Activated CD8-positive, alpha-beta memory T cell treated with anti-CD3 and anti-CD28 coated beads for 48 hours (primary cell): ENCODE results near the gene ZNF423.

ENCODE experiments used
- DNase-seq, 3 experiments: peaks; one replicate each; pipeline ENCODE4 v3.0.0-alpha.2; 2020; ENCODE audit warnings: low read depth in 2 of 3, low spot score in 2 of 3

Gene ZNF423

DNA sequence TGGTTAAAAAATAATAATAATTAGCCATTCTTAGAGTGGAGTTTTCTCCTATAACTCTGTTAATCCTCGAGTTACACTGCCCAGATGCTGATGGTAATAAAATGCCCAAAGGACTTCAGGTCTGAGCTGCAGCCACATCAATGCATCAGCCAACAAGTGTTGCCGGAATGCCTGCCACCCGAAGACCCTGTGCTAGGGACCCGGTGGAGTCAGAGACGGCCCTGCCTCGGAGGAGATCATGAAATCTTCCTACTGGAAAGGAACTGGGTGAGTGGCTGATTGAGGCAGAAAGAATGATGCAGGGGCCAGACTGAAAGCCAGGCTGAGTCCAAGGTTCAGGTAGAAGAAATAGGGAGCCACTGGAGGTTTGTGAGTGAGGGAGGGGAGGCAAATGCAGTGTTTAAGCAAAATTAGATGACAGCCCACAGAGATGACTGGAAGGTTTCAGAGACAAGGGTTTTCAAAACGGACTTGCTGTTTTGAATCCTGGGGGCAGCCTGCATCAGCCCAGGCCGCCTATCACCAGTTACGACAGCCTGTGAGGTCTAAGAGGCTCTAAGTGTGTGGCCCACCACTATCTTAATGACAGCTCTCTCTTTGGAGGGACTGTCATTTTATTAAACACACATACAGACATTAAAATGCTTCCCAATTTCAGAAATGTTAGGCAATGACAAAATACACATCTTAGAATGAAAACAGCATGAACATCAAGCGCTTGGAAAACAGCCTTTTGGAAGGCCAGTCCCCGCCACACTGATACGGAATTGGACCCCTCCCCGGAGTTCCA lies 100.0 kb downstream of the ZNF423 start:
- DNase-seq, result no peak

DNA sequence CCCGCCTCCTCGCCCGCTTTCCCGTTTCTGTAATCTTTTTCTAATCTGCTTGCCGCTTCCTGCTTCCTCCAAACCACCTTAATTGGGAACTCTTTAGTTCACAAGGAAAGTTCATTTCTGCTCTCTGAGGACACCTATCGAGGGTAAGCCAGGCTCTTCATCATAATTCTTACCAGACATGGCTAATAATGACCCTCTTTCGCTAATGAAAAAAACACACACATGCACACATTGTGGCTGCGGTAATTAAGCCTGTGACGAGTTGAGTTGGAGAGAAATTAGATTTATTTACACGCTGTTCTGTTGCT lies 100.6 kb downstream of the ZNF423 start:
- DNase-seq, result no peak

DNA sequence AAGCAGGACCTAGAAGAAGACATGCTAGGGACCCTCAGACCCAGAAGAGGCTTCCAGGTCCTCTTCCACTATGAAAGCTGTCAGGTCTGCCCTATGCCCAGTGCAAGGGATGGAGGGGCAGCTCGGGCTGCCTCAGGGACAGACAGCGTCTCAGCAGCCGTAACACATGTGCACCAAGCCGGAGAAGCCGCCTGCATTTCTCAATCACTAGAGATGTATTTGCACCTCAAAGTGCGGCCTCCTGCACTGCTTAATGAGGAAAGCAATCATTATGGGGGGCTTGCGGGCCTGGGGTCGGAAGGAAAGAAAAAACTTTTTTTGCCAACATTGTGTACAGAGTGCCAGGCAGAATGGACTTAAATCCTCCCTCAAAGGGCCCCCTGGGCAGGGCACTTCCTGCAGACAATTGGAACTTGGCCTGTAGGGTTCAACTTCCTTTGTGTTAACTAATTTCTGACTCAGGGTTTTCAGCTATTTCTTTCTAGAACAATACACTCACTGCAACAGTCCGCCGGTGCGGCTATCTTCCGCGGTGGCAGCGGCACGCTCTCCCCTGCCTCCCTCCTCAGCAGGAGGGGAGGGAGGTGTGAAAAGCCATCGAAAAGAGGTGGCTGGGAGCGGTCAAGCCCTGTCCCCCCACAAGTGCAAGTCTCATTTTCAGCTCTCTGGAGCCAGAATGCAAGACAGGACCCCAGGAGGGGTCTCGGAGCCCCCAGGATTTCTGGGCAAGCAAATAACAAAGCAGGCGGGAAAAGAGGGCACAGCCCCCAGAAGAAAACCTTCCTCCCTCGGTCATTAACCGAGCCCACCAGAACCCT lies 101.2 kb downstream of the ZNF423 start:
- no peak for DNase-seq

DNA sequence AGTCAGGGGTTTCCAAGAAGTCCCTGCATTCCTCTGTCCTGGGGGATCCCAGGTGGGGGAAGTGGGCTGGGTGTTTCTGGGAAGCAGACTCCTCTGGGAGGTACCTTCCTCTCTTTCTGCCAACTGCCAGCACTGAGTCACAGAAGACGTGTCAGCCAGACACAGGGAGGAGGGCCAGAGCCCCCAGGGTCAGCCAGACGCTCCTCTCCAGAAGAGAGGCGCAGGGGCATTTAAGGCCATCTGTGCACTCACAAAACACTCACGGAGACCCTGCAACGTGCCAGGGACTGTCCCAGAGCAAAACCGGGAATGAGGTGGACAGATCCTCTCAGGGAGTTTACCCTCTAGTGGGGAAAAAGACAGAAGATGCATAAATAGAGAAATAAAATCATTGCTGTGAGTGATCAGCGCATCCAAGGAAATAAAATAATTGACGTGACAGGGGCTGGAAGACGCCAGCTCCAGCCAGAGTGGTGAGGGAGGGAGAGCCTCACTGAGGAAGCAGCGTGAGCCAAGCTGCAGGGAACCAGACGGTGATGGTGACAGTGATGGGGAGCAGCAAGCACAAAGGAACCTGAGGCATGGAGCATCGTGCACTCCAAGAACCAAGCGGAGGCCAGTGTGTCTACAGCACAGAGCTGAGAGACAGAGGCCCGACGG lies 105.4 kb downstream of the ZNF423 start:
- no peak for DNase-seq

DNA sequence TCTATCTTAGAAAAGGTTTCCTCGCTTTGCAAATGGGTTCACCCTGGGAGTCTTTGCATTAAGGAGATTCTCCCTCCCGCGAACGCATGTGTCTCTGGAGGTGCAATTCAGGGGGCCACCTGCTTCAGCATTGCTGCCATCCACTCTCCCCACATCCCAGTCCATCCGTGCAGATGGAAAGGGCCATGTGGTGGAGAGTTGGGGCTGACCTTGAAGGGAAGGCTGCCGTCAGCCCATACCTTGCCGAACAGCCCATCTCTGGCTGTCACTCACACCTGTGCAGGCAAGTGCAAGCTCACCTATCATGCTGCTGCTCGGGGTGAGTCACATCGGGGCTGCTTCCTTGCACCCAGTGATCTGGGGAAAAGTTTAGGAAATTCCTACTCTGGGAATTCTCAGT lies 106.1 kb downstream of the ZNF423 start:
- DNase-seq, result no peak

DNA sequence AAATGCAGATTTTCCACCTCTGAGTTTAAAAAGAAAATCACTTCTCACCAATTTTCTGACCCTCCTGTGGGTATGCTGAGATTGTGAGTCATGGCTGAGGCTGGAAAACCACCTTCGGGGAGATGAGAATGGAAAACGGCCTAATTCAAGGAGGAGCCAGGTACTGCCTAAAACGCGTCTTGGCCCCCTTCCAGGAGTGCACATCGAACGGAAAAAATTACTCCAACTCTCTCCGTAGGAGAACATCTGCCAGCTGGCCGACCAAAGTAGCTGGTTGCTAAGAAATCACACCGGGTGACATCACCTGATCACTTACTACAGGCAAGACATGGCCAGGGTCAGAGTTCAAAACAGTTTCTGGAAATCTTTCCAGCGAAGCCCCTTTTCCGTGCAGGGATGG lies 107.6 kb downstream of the ZNF423 start:
- DNase-seq, result no peak

DNA sequence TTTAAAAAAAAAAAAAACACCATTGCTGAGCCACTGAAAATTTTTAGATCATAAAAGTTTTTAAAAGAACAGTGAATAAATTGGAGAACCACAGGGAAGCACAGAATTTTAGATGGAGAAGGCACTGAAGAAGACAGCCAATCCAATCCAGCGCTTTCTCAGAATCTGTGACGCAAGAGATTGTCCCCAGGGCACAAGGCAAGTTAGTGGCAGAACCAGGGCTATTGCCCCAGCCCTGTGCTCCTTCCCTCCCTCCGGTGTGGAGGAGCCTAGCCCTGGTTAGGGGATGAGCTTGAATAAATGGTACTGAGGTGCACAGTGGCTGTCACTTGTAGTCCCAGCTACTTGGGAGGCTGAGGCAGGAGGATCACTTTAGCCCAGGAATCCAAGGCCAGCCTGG lies 108.3 kb downstream of the ZNF423 start:
- no peak for DNase-seq

DNA sequence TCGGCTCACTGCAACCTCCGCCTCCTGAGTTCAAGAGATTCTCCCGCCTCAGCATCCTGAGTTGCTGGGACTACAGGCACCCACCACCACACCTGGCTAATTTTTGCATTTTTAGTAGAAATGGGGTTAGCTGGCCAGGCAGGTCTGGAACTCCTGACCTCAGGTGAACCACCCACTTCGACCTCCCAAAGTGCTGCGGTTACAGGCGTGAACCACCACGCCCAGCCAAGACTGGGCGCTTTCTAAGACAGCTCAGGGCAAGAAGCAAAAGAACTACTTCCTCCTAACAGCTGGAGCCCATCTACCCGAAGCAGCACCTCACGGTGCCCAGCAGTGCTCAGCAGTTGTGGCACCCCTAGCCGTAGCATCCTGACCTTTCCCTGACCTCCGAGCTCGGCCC lies 109.4 kb downstream of the ZNF423 start:
- no peak for DNase-seq

DNA sequence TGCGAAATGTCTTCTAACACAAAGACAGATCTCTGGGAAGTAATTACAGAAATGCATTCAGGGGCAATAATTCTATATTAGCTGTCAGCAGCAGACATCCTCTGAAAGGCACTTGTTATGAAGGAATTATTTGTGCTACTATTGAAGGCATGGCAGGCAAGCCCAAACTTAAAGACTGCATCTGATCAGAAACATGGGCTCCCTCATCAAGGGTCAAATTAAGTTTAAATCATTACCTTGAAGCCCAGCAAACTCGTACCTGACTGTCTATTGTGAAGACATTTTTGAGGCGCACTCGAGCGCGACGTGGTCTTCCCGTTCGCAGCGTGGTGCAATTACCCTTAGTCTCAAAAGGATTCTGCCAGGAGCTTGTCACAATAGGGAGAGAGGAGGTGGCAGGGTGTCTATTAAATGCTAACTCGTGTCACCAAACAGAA lies 110.6 kb downstream of the ZNF423 start:
- DNase-seq, result no peak

DNA sequence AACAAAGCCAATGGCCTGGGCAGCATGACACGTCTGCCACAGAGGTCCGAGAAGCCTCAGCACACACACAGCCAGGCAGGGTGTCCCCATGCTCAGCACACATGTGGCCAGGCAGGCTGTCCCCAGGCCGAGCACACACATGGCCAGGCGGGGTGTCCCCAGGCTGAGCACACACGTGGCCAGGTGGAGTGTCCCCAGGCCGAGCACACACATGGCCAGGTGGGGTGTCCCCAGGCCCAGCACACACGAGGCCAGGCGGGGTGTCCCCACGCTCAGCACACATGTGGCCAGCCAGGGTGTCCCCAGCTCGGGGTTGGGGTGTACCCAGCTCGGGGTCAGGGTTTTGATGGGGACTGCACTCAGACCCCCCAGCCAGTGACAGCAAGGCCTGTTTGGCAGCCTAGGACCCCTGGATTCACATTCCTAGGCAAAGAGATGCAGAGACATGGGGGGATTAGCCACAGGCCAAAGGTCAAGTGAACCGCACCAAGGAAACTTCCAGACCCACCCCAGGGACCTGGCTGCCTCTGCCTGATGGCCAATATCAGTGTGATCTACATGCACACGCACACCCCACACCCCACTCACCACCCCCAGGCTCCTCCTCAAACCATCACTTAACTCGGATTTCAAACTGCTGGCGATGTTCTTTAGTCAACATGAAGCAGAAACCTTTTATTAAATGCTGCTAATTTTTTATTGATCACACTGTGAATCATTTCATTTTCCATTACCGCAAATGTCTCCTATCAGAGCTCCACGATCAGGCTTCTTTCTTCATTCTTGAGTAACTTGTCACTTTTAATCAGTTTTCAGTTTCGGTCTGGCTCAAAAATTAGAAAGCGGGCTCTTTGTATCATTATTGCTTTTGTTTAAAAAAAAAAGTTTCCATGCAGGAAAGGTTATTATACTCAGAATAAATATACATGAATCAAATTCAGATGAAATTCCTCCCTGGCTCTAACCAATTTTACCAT lies 111.4 kb downstream of the ZNF423 start:
- no peak for DNase-seq

DNA sequence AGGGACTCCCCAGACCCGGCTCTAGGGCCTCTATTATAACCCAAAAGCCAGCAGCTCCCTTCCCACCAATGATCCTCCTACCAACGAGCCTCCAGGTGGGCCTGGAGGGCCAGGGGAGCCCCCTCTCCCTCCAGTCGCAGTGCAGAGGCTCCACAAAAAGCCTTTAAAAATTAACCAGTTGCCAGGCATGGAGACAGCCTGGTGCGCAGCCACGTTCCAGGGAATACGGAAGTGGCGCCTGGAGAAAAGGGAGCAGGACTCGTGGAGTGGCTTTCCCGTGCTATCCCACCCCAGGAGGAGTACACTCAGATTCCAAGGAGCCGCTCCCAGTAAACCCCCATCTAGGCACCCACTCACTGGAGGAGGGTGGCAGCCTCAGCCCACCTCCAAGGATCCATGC lies 112.3 kb downstream of the ZNF423 start:
- no peak for DNase-seq

DNA sequence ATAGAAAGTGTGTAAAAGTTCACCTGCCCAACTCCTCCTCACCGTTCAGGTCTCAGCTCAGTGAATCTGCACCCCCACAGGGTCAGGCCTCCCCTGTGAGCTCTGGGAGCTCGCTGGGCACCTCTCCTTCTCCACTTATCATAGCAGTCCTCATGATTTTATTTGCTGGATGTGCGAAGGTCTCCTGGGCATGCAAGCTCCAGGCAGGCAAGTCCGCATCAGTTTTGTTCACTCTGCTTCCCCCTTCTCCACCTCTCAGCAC lies 112.8 kb downstream of the ZNF423 start:
- no peak for DNase-seq

DNA sequence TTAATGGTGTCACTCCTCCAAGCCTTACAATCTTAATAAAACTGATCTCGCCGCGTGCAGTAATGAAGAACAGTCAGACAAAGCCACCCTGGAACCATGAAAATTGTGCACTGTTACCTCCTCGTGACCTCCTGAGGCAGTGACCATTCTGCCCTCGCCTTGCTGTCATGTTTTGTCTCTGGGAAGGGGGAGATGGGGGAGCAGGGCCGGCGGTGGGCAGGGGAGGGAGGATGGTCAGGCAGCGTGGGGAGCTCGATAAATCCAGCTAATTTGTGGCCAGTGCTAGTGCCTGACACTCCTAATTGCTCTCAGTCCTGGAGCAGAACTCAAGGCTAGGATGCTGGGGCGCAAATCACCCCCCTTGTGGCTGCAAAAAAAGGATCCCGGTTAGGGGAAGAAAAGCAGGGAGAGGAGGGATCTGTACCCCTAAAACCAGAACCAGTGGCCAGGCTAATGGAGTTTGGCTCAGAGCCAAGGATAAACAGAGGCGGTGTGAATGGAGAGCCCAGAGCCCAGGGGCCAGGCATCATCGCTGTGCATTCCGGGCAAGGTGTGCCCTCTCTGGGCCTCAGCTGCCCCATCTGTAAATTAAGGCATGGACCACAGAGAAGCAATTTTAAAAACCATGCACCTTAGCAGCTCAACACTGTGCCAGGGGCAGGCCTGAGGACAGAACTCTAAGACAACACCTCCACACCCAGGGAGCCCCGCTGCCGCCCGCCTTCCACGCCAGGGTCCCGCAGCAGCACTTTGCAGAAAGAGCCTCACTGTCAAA lies 113.3 kb downstream of the ZNF423 start:
- no peak for DNase-seq

DNA sequence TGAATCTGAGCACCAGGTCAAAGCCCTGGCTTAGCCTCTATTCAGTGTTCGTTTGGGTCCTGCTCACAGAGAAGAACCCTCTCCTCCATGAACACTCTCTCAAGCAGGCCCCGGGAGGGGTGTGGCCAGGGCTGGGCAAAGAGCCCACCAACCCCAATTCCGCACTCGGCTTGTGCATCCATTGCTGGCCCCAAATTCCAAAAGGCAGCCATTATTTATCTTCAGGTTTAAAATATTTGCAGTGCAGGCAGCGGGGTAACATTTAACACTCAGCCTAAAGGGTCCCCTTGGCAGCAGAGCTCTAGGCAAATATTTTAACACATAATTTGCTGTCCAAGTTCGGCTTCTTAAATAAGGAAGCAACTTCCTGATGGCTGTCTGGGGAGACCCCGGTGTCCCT lies 115.7 kb downstream of the ZNF423 start:
- DNase-seq, result no peak

DNA sequence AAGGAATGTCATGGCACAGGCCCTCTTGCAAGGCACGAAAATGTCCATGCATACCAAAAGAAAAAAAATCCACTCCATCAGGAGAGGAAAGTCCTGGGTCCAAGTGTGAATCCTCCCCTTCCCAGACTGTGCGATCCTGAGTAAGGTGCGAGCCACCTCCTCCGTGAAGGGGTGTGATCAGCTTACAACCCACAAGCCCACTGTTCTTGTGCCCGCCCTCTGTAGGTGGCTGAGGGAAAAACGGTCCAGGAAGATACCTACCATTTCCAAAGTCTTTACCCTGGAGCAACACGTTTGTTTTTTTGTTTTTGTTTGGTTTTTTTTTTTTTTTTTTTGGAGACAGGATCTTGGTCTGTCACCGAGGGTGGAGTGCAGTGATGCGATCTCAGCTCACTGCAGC lies 116.5 kb downstream of the ZNF423 start:
- DNase-seq, result no peak

DNA sequence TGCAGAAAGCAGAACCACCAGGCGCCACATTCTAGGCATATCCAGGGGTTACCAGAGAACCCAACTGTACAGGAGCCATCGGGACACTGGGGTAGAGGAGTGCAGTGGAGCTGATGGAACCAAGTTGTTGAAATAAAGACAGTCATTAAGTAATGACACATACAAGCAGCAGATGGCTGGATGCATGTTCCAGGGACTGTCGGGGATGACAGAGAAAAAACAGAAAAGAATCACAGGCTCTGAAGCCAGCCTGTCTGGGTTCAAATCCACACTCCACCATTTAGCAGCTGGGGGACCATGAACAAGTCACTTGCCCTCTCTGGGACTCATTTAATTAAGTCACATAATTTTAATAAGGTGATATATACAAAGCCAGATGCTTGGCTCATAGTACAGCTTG lies 117.1 kb downstream of the ZNF423 start:
- DNase-seq, result no peak

DNA sequence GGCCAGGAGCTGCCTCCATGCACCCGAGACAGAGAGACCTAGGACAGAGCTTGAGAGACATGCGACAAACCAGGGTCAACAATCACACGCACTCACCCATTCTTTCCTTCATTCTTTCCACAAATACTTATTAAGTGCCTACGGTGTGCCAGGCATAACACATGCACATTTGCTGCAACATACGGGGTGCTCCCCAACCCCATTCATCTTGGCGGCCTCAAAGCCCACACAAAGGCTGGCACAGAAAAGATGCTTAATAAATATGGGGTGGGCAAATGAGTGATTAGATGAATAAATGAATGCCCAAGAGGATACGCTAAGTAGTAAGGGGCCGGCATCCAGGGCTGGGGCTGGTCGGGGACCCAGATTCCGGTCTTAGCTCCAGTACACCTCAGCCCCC lies 117.9 kb downstream of the ZNF423 start:
- no peak for DNase-seq

DNA sequence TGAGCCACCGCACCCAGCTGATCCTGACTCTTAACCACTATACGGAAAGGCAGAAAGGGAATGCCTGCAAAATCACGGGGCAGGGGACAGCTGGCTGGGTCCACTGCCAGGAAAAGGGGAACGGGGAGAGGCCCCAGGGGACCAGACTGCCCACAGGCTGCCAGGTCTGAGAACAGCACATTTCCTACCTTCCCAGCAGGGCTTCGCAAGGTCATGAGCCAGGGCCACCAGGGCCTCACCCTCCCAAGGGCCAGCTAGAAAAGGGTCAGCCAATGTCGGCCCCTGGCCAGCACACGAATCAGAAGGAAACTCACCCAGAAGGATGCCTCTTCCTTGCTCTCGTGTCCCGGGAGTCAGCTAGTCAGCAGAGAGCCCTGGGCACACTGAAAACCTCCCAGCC lies 118.4 kb downstream of the ZNF423 start:
- no peak for DNase-seq

DNA sequence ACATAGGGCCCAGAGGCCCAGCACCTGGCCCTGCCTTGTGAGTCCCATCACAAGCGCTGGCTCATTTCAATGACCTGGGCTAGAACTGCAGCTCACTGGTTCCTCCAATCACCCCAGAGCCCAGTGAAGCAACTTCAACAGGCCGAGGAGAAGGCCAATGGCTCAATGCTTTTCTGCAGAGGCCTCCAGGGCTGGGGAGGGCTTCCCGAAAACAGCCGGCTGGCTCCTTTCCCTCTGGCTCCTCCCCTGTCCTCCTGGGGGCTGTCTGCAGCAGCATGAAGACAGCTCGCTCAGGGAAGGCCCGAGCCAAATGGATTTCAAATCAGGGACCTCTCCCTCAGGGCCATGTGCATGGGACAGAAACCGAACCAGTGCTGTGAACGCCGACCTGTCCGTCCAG lies 121.6 kb downstream of the ZNF423 start:
- no peak for DNase-seq

DNA sequence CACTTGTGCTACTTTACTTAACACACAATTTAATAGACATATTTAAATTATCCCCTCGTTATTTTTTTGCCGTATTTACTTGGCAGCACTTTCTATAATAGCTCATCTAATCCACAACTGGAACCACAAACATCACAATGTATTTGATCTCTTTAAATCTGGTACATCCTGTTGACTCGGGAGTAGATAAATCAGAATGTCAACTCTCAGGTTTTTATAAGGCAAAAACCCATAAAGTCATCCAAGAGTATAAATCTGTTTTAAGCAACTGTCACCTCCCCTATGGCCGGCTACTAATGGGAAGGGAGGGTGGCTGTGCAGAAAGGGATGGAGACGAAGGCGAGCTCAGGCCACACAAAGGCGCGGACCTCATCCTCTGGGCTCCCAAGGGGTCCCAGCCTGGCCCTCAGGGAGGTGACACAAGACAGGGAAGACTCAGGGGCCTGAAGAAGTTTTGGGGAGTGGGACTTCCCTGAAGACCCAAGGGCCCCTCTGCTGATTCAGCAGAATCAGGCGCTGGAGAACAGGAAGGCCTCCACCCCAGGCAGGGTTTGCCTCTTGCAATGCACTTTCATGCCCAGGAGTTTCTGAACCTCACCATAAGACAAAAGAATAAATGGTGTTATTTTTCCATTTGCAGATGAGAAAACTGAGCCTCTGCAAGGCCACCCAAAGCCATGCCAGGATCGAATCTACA lies 122.5 kb downstream of the ZNF423 start:
- DNase-seq, result no peak
